GM12878 (cell line): ENCODE data around the gene NEK8.
A peak's percentile ranks its signal among the peaks of the same experiment; 100 is the strongest.

ENCODE experiments used
- ATF2 ChIP-seq: IDR thresholded peaks from 2 replicates; pipeline ENCODE4 v1.6.1; 2012; ENCODE audit warnings: low read length, inconsistent platforms
- CREM ChIP-seq: IDR thresholded peaks from 2 replicates; pipeline ENCODE4 v1.6.1; 2014; ENCODE audit warnings: antibody characterized with exemption, low read depth
- CTCF ChIP-seq, 3 experiments: IDR thresholded peaks in 2 of 3; conservative IDR thresholded peaks in 1 of 3; 2 replicates each; pipeline ENCODE4 v1.5.1; 2011; ENCODE audit warnings: low read depth in 3 of 3, low read length in 3 of 3, mild to moderate bottlenecking in 3 of 3, control low read depth in 2 of 3, moderate library complexity in 2 of 3, inconsistent platforms in 1 of 3, mixed read lengths in 1 of 3; ENCODE audit not compliant: control insufficient read depth in 2 of 3, insufficient read depth in 1 of 3; ENCODE audit errors: extremely low read depth in 1 of 3
- EZH2 ChIP-seq: IDR thresholded peaks from 2 replicates; pipeline ENCODE4 v1.6.1; 2012; ENCODE audit warnings: low read depth, mild to moderate bottlenecking, control low read depth, inconsistent platforms, low read length, borderline replicate concordance; ENCODE audit not compliant: control insufficient read depth
- GABPA ChIP-seq: IDR thresholded peaks from 2 replicates; pipeline ENCODE4 v1.6.1; 2014; ENCODE audit warnings: antibody characterized with exemption, low read depth, mild to moderate bottlenecking, inconsistent platforms
- HDAC6 ChIP-seq: fragments of 200-600 bp; sonication (generic); IDR thresholded peaks from one replicate; pipeline ENCODE4 v1.8.0; 2017; ENCODE audit warnings: antibody characterized with exemption; ENCODE audit not compliant: unreplicated experiment
- JUND ChIP-seq: IDR thresholded peaks from 2 replicates; pipeline ENCODE4 v1.6.1; 2012; ENCODE audit warnings: low read depth, mild to moderate bottlenecking, low read length, improper control_type of control experiment, moderate library complexity
- NFYB ChIP-seq: IDR thresholded peaks from 2 replicates; pipeline ENCODE4 v1.6.1; 2011; ENCODE audit warnings: low read depth, mild to moderate bottlenecking, low read length, improper control_type of control experiment, moderate library complexity; ENCODE audit not compliant: insufficient read depth
- POLR2A ChIP-seq: IDR thresholded peaks from 2 replicates; pipeline ENCODE4 v1.6.1; 2011; ENCODE audit warnings: low read depth, mild to moderate bottlenecking, low read length
- POLR2AphosphoS5 ChIP-seq: IDR thresholded peaks from 2 replicates; pipeline ENCODE4 v1.6.1; 2011; ENCODE audit warnings: mild to moderate bottlenecking, low read length, inconsistent platforms
- RAD51 ChIP-seq: fragments of 450-650 bp; IDR thresholded peaks from 2 replicates; pipeline ENCODE4 v1.6.1; 2016; ENCODE audit warnings: moderate library complexity, mild to moderate bottlenecking, inconsistent platforms
- REST ChIP-seq: IDR thresholded peaks from 2 replicates; pipeline ENCODE4 v1.6.1; 2012; ENCODE audit warnings: mild to moderate bottlenecking, low read depth, low read length
- YY1 ChIP-seq: IDR thresholded peaks from 2 replicates; pipeline ENCODE4 v1.6.1; 2011; ENCODE audit warnings: low read depth, mild to moderate bottlenecking, low read length
- ZBTB33 ChIP-seq: fragments of 450-650 bp; IDR thresholded peaks from 2 replicates; pipeline ENCODE4 v1.6.1; 2017; ENCODE audit warnings: mild to moderate bottlenecking

- TF ChIP-seq POLR2A (no peak), YY1 (no peak), JUND (no peak), CTCF (IDR thresholded peaks at IDR 0.05 in 2 of 3, conservative IDR thresholded peaks at IDR 0.05 in 1 of 3; ENCODE audit: control insufficient read depth in 2 of 3, extremely low read depth in 1 of 3, insufficient read depth in 1 of 3, low read depth in 3 of 3, low read length in 3 of 3) (no peak), EZH2 (no peak), HDAC6 (no peak), RAD51 (no peak; the same call in 1 of the 2 replicates), CREM (peak; percentile 23; the same call in 1 of the 2 replicates), NFYB (no peak), ZBTB33 (0 out of 2 replicates have a peak, but pooled peaks have one; percentile 3), REST (no peak), ATF2 (no peak), POLR2AphosphoS5 (no peak), GABPA (no peak)
These were observed 34.7 kb downstream of the NEK8 start for GRCh38 chr17:28763137-28763799.
